SKM-1 treated with dmso at 0.1 percent for 144 hours (cell line): Measurements from ENCODE around the gene S100A7.
"Not testable (repeated sequence)": the region's sequence is repeated elsewhere in the genome, so short reads cannot be mapped to it uniquely, and the experiment has no call there.

Source experiments
- DNase-seq: peaks from one replicate; lab custom pipeline; 2025; ENCODE audit not compliant: unreplicated experiment; lab: John Stamatoyannopoulos, UW

The S100A7 gene

GRCh38 chr1:153476491-153477093 lies 16.1 kb upstream of the S100A7 start:
- no peak for DNase-seq

- DNase-seq: no peak
These were observed 14.8 kb upstream of the S100A7 start for GRCh38 chr1:153475282-153475681.

GRCh38 chr1:153474347-153474746 lies 13.9 kb upstream of the S100A7 start:
- no peak for DNase-seq

- peak; percentile 30 for DNase-seq
These were observed 10.3 kb upstream of the S100A7 start for GRCh38 chr1:153470707-153471106.

- no peak for DNase-seq
These were observed 6.5 kb upstream of the S100A7 start for GRCh38 chr1:153466908-153467307.

- peak; percentile 31 for DNase-seq
These were observed 5.6 kb upstream of the S100A7 start for GRCh38 chr1:153465811-153466636.

- not testable (repeated sequence) for DNase-seq
These were observed 2.3 kb upstream of the S100A7 start for GRCh38 chr1:153462741-153463140.

- no peak for DNase-seq
These were observed 796 bp downstream of the S100A7 start for GRCh38 chr1:153459655-153460054.

- DNase-seq: no peak
These were observed 4.1 kb downstream of the S100A7 start for GRCh38 chr1:153456396-153456795.

GRCh38 chr1:153448851-153449250 lies 11.6 kb downstream of the S100A7 start:
- not testable (repeated sequence) for DNase-seq

- DNase-seq: no peak
These were observed 12.8 kb downstream of the S100A7 start for GRCh38 chr1:153447498-153448170.

- no peak for DNase-seq
These were observed 16.4 kb downstream of the S100A7 start for GRCh38 chr1:153444078-153444477.

GRCh38 chr1:153443486-153443885 lies 17.0 kb downstream of the S100A7 start:
- DNase-seq: no peak

- DNase-seq: no peak
These were observed 19.2 kb downstream of the S100A7 start for GRCh38 chr1:153441238-153441755.

- DNase-seq: no peak
These were observed 21.2 kb downstream of the S100A7 start for GRCh38 chr1:153439273-153439672.

- DNase-seq: no peak
These were observed 21.9 kb downstream of the S100A7 start for GRCh38 chr1:153438599-153438998.

- no peak for DNase-seq
These were observed 23.2 kb downstream of the S100A7 start for GRCh38 chr1:153437236-153437635.

GRCh38 chr1:153434746-153435455 lies 25.6 kb downstream of the S100A7 start:
- DNase-seq: no peak

GRCh38 chr1:153432874-153433681 lies 27.4 kb downstream of the S100A7 start:
- no peak for DNase-seq

GRCh38 chr1:153431928-153432327 lies 28.5 kb downstream of the S100A7 start:
- no peak for DNase-seq
